Middle frontal gyrus (tissue), 1 donor: ENCODE data around the gene PLB1.

Experiments used
- DNase-seq: peaks from one replicate; pipeline ENCODE4 v3.0.0-alpha.2; 2015; ENCODE audit warnings: low spot score; ENCODE audit errors: extremely low spot score

Gene PLB1

GRCh38 chr2:28610583-28611201 lies 114.8 kb downstream of the PLB1 start:
- no peak for DNase-seq

- no peak for DNase-seq
Observed at GRCh38 chr2:28612131-28612812, 116.4 kb downstream of the PLB1 start.

- no peak for DNase-seq
Observed at GRCh38 chr2:28613186-28613585, 117.3 kb downstream of the PLB1 start.

- no peak for DNase-seq
Observed at GRCh38 chr2:28613633-28614501, 118.0 kb downstream of the PLB1 start.

- no peak for DNase-seq
Observed at GRCh38 chr2:28615706-28616105, 119.8 kb downstream of the PLB1 start.

GRCh38 chr2:28616396-28616999 lies 120.6 kb downstream of the PLB1 start:
- no peak for DNase-seq

GRCh38 chr2:28617502-28618184 lies 121.8 kb downstream of the PLB1 start:
- no peak for DNase-seq

GRCh38 chr2:28618221-28619141 lies 122.6 kb downstream of the PLB1 start:
- DNase-seq = no peak

- no peak for DNase-seq
Observed at GRCh38 chr2:28619213-28620196, 123.6 kb downstream of the PLB1 start.

GRCh38 chr2:28620291-28620793 lies 124.5 kb downstream of the PLB1 start:
- DNase-seq = no peak

- no peak for DNase-seq
Observed at GRCh38 chr2:28620801-28621171, 124.9 kb downstream of the PLB1 start.

- DNase-seq = peak; percentile 41
Observed at GRCh38 chr2:28621172-28622100, 125.6 kb downstream of the PLB1 start.

GRCh38 chr2:28622101-28622499 lies 126.2 kb downstream of the PLB1 start:
- DNase-seq = no peak

- DNase-seq = no peak
Observed at GRCh38 chr2:28623582-28624405, 127.9 kb downstream of the PLB1 start.

- no peak for DNase-seq
Observed at GRCh38 chr2:28624436-28624792, 128.6 kb downstream of the PLB1 start.

GRCh38 chr2:28624793-28625701 lies 129.2 kb downstream of the PLB1 start:
- no peak for DNase-seq
